Upper lobe of left lung (tissue), 6 donors: ENCODE measurements around the gene GCFC2. TPM values are rescaled to one million over a fixed set of nuclear protein-coding genes. Genes with fewer than 3 reads are reported as not detected.
A peak's percentile ranks its signal among the peaks of the same experiment; 100 is the strongest.

Experiments
- ATAC-seq, 2 donors: fragments of 200-7000 bp; cut with Tn5 transposase; one replicate each; pipeline ENCODE4 v1.9.1; 2022; ENCODE audit warnings: mild to moderate bottlenecking in 2 of 2, moderate library complexity in 2 of 2; ENCODE audit not compliant: low FRiP score in 2 of 2
- DNase-seq, 2 donors: peaks; one replicate each; pipeline ENCODE4 v3.0.0-alpha.2; 2019 to 2020
- H3K27ac ChIP-seq, 4 donors: fragments of 200-600 bp; sonication (generic); one replicate each; pipeline ENCODE4 v1.5.1; 2016 to 2019
- H3K27me3 ChIP-seq, 4 donors: fragments of 200-600 bp; sonication (generic); one replicate each; pipeline ENCODE4 v1.5.1; 2017 to 2019
- H3K36me3 ChIP-seq, 4 donors: fragments of 200-600 bp; sonication (generic); one replicate each; pipeline ENCODE4 v1.5.1; 2016 to 2019
- H3K4me1 ChIP-seq, 4 donors: fragments of 200-600 bp; sonication (generic); one replicate each; pipeline ENCODE4 v1.5.1; 2018 to 2019
- H3K4me3 ChIP-seq, 4 donors: fragments of 200-600 bp; sonication (generic); one replicate each; pipeline ENCODE4 v1.5.1; 2017 to 2019; ENCODE audit warnings: mild to moderate bottlenecking in 2 of 4, moderate library complexity in 1 of 4
- H3K9me3 ChIP-seq, 4 donors: fragments of 200-600 bp; sonication (generic); one replicate each; pipeline ENCODE4 v1.5.1; 2018 to 2019
- EP300 ChIP-seq, 4 donors: sonication (generic); formaldehyde crosslinking; IDR thresholded peaks; one replicate each; pipeline ENCODE4 v1.5.1; 2017; ENCODE audit warnings: antibody characterized with exemption in 4 of 4, control low read depth in 2 of 4
- POLR2A ChIP-seq, 4 donors: fragments of 450-650 bp; IDR thresholded peaks; one replicate each; pipeline ENCODE4 v1.5.1; 2016 to 2017; ENCODE audit warnings: antibody characterized with exemption in 4 of 4, mild to moderate bottlenecking in 2 of 4
- POLR2AphosphoS5 ChIP-seq, 2 donors: sonication (generic); formaldehyde crosslinking; IDR thresholded peaks; one replicate each; pipeline ENCODE4 v1.5.1; 2017; ENCODE audit warnings: antibody characterized with exemption in 2 of 2
- WGBS, 2 donors: methylation state at CpG; one replicate each; pipeline ENCODE4 v1.1.5; 2017 to 2018; 5-methylcytosine and 5-hydroxymethylcytosine counted together
- total RNA-seq, 6 donors: library from RNA; depleted of rRNA in 4 of 6; stranded (reverse); fragments of >200 nt in 4 of 6; gene quantifications; one replicate each; pipeline versions ENCODE4 v1.1.0 to v1.2.1, GENCODE V29; 2016 to 2021
- TF ChIP-seq, protein P1 (sequence below), 6 experiments: fragments of 450-650 bp in 4 of 6; fragments of 200-600 bp in 2 of 6; sonication (generic) in 2 of 6; IDR thresholded peaks; one replicate each; pipeline ENCODE4 v1.5.1; 2016 to 2019; ENCODE audit warnings: antibody characterized with exemption in 6 of 6
- donor health status: DM: no; HTN: no; CAD: no; lungs with moderate emphysema.
- donor health status: DM: no; HTN: yes; CAD: no; lungs with severe emphysema.

GCFC2 gene
- total RNA-seq, 6 donors from 2014 or later, result 13.7 to 75.4 (median 26.4) TPM

DNA sequence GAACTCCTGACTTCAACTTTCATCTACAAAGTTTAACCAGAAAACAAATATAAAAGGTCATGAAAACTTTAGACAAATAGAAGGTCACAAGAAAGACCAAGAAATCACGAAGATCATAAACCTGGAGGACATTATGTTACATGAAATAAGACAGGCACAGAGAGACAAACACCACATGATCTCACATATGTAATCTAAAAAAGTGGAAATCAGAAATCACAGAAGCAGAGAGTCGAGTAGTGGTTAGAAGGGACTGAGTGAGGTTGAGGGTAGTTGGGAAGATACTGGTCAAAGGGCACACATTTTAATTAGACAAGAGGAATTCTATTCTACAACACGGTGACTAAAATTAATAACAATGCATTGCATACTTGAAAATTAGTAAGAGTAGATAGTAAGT is 1.4 kb downstream of the GCFC2 start:
- Histone ChIP-seq H3K4me1 (peaks cover 0 to 27% (median 16%) of the 10 kb centered on the region in 4 donors), H3K27ac (no peak overlapping the region), H3K4me3 (peak overlapping the region in 2 of 4 donors; percentile 73 to 83), H3K36me3 (peaks cover 0 to 11% (median 6%) of the 10 kb centered on the region in 4 donors), H3K9me3 (no peaks in the 10 kb centered on the region), H3K27me3 (no peaks in the 10 kb centered on the region)
- no peak for ATAC-seq
- no peak for DNase-seq
- WGBS, 2 donors, result 41 to 48% methylated on average over 3 of the region's 3 CpGs
- no peak for TF ChIP-seq POLR2A (IDR thresholded peaks at IDR 0.05)
- TF ChIP-seq, protein P1, sequence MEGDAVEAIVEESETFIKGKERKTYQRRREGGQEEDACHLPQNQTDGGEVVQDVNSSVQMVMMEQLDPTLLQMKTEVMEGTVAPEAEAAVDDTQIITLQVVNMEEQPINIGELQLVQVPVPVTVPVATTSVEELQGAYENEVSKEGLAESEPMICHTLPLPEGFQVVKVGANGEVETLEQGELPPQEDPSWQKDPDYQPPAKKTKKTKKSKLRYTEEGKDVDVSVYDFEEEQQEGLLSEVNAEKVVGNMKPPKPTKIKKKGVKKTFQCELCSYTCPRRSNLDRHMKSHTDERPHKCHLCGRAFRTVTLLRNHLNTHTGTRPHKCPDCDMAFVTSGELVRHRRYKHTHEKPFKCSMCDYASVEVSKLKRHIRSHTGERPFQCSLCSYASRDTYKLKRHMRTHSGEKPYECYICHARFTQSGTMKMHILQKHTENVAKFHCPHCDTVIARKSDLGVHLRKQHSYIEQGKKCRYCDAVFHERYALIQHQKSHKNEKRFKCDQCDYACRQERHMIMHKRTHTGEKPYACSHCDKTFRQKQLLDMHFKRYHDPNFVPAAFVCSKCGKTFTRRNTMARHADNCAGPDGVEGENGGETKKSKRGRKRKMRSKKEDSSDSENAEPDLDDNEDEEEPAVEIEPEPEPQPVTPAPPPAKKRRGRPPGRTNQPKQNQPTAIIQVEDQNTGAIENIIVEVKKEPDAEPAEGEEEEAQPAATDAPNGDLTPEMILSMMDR (IDR thresholded peaks at IDR 0.05), result no peak
- TF ChIP-seq POLR2AphosphoS5 (IDR thresholded peaks at IDR 0.05), result no peak
- no peak for TF ChIP-seq EP300 (IDR thresholded peaks at IDR 0.05)

DNA sequence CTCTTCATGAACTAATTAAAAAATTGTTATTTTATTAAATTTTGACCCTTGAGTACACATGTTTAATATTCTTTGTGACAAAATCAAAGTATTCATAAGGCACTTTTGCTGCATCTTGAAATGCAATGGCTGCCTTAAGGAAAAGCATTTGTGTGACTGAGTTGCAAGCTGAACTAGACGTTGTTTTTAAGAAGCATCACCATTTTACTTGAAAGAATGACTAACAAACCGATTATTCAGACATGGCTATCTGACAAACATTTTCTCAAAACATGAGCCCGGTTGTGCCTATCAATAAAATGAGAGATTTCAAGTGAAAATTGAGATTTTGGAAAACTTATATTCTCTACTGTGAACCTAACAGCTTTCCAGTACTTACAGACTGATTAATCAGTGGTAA is 2.8 kb downstream of the GCFC2 start:
- H3K4me3 ChIP-seq, result no peak overlapping the region
- no peak for DNase-seq
- no peaks in the 10 kb centered on the region for H3K27me3 ChIP-seq
- H3K4me1 ChIP-seq, result peaks cover 0 to 27% (median 16%) of the 10 kb centered on the region in 4 donors
- ATAC-seq, result no peak
- no peak overlapping the region for H3K27ac ChIP-seq
- no peaks in the 10 kb centered on the region for H3K9me3 ChIP-seq
- TF ChIP-seq, protein P1 (IDR thresholded peaks at IDR 0.05), result no peak
- TF ChIP-seq POLR2A (IDR thresholded peaks at IDR 0.05) (no peak), POLR2AphosphoS5 (IDR thresholded peaks at IDR 0.05) (no peak), EP300 (IDR thresholded peaks at IDR 0.05) (no peak)
- 91 to 97% methylated on average over 3 of the region's 3 CpGs for WGBS, 2 donors
- H3K36me3 ChIP-seq, result peaks cover 0 to 25% (median 12%) of the 10 kb centered on the region in 4 donors

DNA sequence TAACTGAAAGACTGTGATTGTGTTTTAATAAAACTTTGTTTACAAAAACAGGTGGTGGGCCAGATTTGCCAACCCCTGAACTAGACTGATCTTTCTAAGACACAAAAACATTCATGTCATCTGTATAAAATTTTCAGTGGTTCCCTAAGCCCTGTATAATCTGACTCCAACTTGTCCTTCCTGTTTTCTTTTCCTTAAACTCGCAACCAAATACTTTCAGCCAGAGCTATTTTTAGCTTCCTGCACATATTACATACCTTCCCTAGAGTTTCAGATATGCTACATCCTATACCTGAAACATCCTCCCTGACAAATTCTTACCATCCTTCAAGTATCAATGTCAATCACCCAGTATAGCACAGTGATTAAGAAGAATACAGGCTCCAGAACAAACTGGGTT is 4.8 kb downstream of the GCFC2 start:
- H3K4me3 ChIP-seq, result no peak overlapping the region
- H3K27me3 ChIP-seq, result no peaks in the 10 kb centered on the region
- no peaks in the 10 kb centered on the region for H3K9me3 ChIP-seq
- WGBS, 2 donors, result 32 to 36% methylated on average over 1 of the region's 1 CpG
- peaks cover 0 to 21% (median 14%) of the 10 kb centered on the region in 4 donors for H3K4me1 ChIP-seq
- DNase-seq, result no peak
- H3K36me3 ChIP-seq, result peaks cover 0 to 45% (median 16%) of the 10 kb centered on the region in 4 donors
- TF ChIP-seq EP300 (IDR thresholded peaks at IDR 0.05), result no peak
- TF ChIP-seq, protein P1 (IDR thresholded peaks at IDR 0.05), result no peak
- no peak for TF ChIP-seq POLR2AphosphoS5 (IDR thresholded peaks at IDR 0.05)
- no peak for TF ChIP-seq POLR2A (IDR thresholded peaks at IDR 0.05)
- no peak for ATAC-seq
- H3K27ac ChIP-seq, result no peak overlapping the region

DNA sequence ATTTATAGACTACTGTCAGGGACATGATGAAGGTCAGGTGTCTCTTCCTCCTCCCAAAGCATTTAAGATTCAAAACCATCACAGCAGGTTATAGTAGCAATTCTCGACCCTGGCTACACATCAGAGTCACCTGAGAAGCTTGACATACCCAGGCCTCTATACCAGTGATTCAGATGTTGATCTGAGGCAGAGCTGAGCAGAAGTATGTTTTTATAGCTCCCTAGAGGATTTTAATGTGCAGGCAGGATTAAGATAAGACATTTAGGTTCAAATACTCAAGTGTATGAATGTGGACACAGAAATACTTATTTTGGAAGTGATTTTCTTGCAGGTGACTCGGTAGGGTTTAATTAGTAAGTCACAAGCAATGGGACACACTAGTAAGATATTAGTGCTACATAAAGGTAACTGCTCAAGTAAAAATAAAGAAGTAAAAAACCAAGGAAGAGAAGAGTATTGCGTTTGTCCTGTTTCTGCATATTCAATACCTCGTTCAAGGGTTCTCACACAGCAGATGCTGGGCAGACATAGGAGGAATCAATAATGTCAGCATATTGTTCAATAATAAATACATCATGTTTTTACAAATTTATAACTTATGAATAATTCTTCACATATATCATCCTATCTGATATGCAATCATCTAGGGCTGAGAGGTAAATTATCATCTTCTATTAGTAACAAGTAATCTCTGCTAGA is 7.0 kb downstream of the GCFC2 start:
- H3K27ac ChIP-seq, result no peak overlapping the region
- no peak overlapping the region for H3K4me3 ChIP-seq
- 85 to 92% methylated on average over 4 of the region's 4 CpGs for WGBS, 2 donors
- DNase-seq (no peak), ATAC-seq (no peak)
- no peaks in the 10 kb centered on the region for H3K9me3 ChIP-seq
- TF ChIP-seq EP300 (IDR thresholded peaks at IDR 0.05) (no peak), POLR2AphosphoS5 (IDR thresholded peaks at IDR 0.05) (no peak), POLR2A (IDR thresholded peaks at IDR 0.05) (no peak)
- TF ChIP-seq, protein P1 (IDR thresholded peaks at IDR 0.05), result no peak
- no peaks in the 10 kb centered on the region for H3K27me3 ChIP-seq
- peaks cover 0 to 5% (median 1%) of the 10 kb centered on the region in 4 donors for H3K4me1 ChIP-seq
- peaks cover 3 to 66% (median 24%) of the 10 kb centered on the region in 4 donors for H3K36me3 ChIP-seq

DNA sequence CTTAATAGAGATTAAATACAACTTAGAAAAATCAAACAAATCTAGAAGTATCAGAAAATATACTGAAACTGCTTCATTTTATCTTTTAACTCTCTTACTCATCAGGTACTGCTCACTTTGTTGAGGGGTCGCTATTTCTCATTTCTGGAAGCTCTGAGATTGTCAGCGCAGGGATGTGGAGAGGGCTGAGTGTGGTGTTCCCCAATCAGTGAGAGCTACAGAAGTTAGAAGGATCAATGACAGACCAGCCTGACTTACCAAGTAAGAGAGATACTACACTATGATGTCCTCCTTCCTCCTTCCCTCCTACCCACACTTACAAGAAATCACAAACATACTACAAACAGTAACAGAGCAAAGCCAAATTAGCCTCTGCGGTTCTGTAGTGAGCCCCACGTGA is 8.1 kb downstream of the GCFC2 start:
- no peak for ATAC-seq
- H3K27ac ChIP-seq, result no peak overlapping the region

More for the DNA sequence above, 8.1 kb downstream of the GCFC2 start:
- Histone ChIP-seq H3K4me3 (no peak overlapping the region), H3K36me3 (peaks cover 3 to 78% (median 25%) of the 10 kb centered on the region in 4 donors), H3K4me1 (no peaks in the 10 kb centered on the region), H3K9me3 (no peaks in the 10 kb centered on the region), H3K27me3 (no peaks in the 10 kb centered on the region)
- no peak for DNase-seq
- no peak for TF ChIP-seq EP300 (IDR thresholded peaks at IDR 0.05)
- TF ChIP-seq POLR2AphosphoS5 (IDR thresholded peaks at IDR 0.05), result no peak
- no peak for TF ChIP-seq POLR2A (IDR thresholded peaks at IDR 0.05)
- TF ChIP-seq, protein P1 (IDR thresholded peaks at IDR 0.05), result no peak
- 95 to 98% methylated on average over 4 of the region's 4 CpGs for WGBS, 2 donors
